ENCODE data around the gene SLC35F4.

Gene SLC35F4

GRCh38 chr14:57637901-57638300, 228.0 kb downstream of the SLC35F4 start:
- no peak for TF ChIP-seq TAF1 (IDR thresholded peaks at IDR 0.05; ENCODE audit: borderline replicate concordance, insufficient read depth, low read length)
- no peak for TF ChIP-seq REST (IDR thresholded peaks at IDR 0.05; ENCODE audit: insufficient read depth in 1 of 2, low read depth in 2 of 2, low read length in 2 of 2)
- no peak for TF ChIP-seq SIN3A (IDR thresholded peaks at IDR 0.05; ENCODE audit: borderline replicate concordance, insufficient read depth, low read length)
- no peak for TF ChIP-seq FOXP2 (optimal IDR thresholded peaks at IDR 0.05; ENCODE audit: borderline replicate concordance, extremely low read depth, extremely low read length, insufficient read depth)
- no peak for TF ChIP-seq POLR2AphosphoS5 (IDR thresholded peaks at IDR 0.05; ENCODE audit: low read depth, low read length)

- TF ChIP-seq FOXP2 (optimal IDR thresholded peaks at IDR 0.05; ENCODE audit: borderline replicate concordance, extremely low read depth, extremely low read length, insufficient read depth) (no peak), REST (IDR thresholded peaks at IDR 0.05; ENCODE audit: insufficient read depth in 1 of 2, low read depth in 2 of 2, low read length in 2 of 2) (no peak), SIN3A (IDR thresholded peaks at IDR 0.05; ENCODE audit: borderline replicate concordance, insufficient read depth, low read length) (no peak), POLR2AphosphoS5 (IDR thresholded peaks at IDR 0.05; ENCODE audit: low read depth, low read length) (no peak), TAF1 (IDR thresholded peaks at IDR 0.05; ENCODE audit: borderline replicate concordance, insufficient read depth, low read length) (no peak)
Measured at GRCh38 chr14:57634335-57634734, 231.6 kb downstream of the SLC35F4 start.

- TF ChIP-seq SIN3A (IDR thresholded peaks at IDR 0.05; ENCODE audit: borderline replicate concordance, insufficient read depth, low read length) (no peak), FOXP2 (optimal IDR thresholded peaks at IDR 0.05; ENCODE audit: borderline replicate concordance, extremely low read depth, extremely low read length, insufficient read depth) (no peak), REST (IDR thresholded peaks at IDR 0.05; ENCODE audit: insufficient read depth in 1 of 2, low read depth in 2 of 2, low read length in 2 of 2) (no peak), POLR2AphosphoS5 (IDR thresholded peaks at IDR 0.05; ENCODE audit: low read depth, low read length) (no peak), TAF1 (IDR thresholded peaks at IDR 0.05; ENCODE audit: borderline replicate concordance, insufficient read depth, low read length) (no peak)
Measured at GRCh38 chr14:57632649-57633048, 233.2 kb downstream of the SLC35F4 start.

GRCh38 chr14:57617510-57617909, 248.4 kb downstream of the SLC35F4 start:
- TF ChIP-seq FOXP2 (optimal IDR thresholded peaks at IDR 0.05; ENCODE audit: borderline replicate concordance, extremely low read depth, extremely low read length, insufficient read depth) (no peak), SIN3A (IDR thresholded peaks at IDR 0.05; ENCODE audit: borderline replicate concordance, insufficient read depth, low read length) (no peak), POLR2AphosphoS5 (IDR thresholded peaks at IDR 0.05; ENCODE audit: low read depth, low read length) (no peak), REST (IDR thresholded peaks at IDR 0.05; ENCODE audit: insufficient read depth in 1 of 2, low read depth in 2 of 2, low read length in 2 of 2) (no peak), TAF1 (IDR thresholded peaks at IDR 0.05; ENCODE audit: borderline replicate concordance, insufficient read depth, low read length) (no peak)

- TF ChIP-seq POLR2AphosphoS5 (IDR thresholded peaks at IDR 0.05; ENCODE audit: low read depth, low read length): no peak
- no peak for TF ChIP-seq REST (IDR thresholded peaks at IDR 0.05; ENCODE audit: insufficient read depth in 1 of 2, low read depth in 2 of 2, low read length in 2 of 2)
- no peak for TF ChIP-seq FOXP2 (optimal IDR thresholded peaks at IDR 0.05; ENCODE audit: borderline replicate concordance, extremely low read depth, extremely low read length, insufficient read depth)
- TF ChIP-seq TAF1 (IDR thresholded peaks at IDR 0.05; ENCODE audit: borderline replicate concordance, insufficient read depth, low read length): no peak
- TF ChIP-seq SIN3A (IDR thresholded peaks at IDR 0.05; ENCODE audit: borderline replicate concordance, insufficient read depth, low read length): no peak
Measured at GRCh38 chr14:57612946-57613345, 252.9 kb downstream of the SLC35F4 start.

All from PFSK-1 (cell line).